ENCODE measurements around the gene STKLD1.

DNA sequence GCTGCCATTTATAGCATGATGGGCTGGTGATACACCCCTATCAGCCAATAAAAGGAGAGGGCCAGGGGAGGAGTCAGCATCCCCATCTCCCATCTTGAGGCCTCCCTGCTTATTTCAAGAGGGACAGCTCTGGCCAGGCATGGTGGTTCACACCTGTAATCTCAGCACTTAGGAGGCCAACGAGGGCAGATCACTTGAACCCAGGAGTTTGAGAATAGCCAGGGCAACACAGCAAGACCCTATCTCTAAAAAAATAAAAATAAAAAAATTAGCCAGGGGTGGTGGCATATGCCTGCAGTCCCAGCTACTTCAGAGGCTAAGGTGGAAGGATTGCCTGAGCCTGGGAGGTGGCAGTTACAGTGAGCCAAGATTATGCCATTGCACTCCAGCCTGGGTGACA, 31.9 kb downstream of the STKLD1 start:
- TF ChIP-seq, protein P1, sequence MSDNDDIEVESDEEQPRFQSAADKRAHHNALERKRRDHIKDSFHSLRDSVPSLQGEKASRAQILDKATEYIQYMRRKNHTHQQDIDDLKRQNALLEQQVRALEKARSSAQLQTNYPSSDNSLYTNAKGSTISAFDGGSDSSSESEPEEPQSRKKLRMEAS (IDR thresholded peaks at IDR 0.05), result no peak
- TF ChIP-seq, protein P2, sequence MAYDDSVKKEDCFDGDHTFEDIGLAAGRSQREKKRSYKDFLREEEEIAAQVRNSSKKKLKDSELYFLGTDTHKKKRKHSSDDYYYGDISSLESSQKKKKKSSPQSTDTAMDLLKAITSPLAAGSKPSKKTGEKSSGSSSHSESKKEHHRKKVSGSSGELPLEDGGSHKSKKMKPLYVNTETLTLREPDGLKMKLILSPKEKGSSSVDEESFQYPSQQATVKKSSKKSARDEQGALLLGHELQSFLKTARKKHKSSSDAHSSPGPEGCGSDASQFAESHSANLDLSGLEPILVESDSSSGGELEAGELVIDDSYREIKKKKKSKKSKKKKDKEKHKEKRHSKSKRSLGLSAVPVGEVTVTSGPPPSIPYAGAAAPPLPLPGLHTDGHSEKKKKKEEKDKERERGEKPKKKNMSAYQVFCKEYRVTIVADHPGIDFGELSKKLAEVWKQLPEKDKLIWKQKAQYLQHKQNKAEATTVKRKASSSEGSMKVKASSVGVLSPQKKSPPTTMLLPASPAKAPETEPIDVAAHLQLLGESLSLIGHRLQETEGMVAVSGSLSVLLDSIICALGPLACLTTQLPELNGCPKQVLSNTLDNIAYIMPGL (CRISPR knock-in tag; IDR thresholded peaks at IDR 0.05; ENCODE audit: borderline replicate concordance), result no peak
- TF ChIP-seq MAZ (IDR thresholded peaks at IDR 0.05; ENCODE audit: borderline replicate concordance, low read depth, low read length), result no peak
- TF ChIP-seq RAD21 (conservative IDR thresholded peaks at IDR 0.05 in 1 of 2, IDR thresholded peaks at IDR 0.05 in 1 of 2), result no peak
- TF ChIP-seq EP300 (IDR thresholded peaks at IDR 0.05), result no peak
- TF ChIP-seq ZC3H11A (IDR thresholded peaks at IDR 0.05), result no peak
- no peak for TF ChIP-seq TFCP2L1 (CRISPR knock-in tag; IDR thresholded peaks at IDR 0.05)
- TF ChIP-seq, protein P3, sequence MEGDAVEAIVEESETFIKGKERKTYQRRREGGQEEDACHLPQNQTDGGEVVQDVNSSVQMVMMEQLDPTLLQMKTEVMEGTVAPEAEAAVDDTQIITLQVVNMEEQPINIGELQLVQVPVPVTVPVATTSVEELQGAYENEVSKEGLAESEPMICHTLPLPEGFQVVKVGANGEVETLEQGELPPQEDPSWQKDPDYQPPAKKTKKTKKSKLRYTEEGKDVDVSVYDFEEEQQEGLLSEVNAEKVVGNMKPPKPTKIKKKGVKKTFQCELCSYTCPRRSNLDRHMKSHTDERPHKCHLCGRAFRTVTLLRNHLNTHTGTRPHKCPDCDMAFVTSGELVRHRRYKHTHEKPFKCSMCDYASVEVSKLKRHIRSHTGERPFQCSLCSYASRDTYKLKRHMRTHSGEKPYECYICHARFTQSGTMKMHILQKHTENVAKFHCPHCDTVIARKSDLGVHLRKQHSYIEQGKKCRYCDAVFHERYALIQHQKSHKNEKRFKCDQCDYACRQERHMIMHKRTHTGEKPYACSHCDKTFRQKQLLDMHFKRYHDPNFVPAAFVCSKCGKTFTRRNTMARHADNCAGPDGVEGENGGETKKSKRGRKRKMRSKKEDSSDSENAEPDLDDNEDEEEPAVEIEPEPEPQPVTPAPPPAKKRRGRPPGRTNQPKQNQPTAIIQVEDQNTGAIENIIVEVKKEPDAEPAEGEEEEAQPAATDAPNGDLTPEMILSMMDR (IDR thresholded peaks at IDR 0.05), result no peak
- no peak for TF ChIP-seq PHF8 (IDR thresholded peaks at IDR 0.05; ENCODE audit: borderline replicate concordance, low read depth)
- TF ChIP-seq HOXB13 (CRISPR knock-in tag; IDR thresholded peaks at IDR 0.05; ENCODE audit: low read depth), result no peak
- no peak for TF ChIP-seq CEBPB (IDR thresholded peaks at IDR 0.05)
- TF ChIP-seq ELK1 (IDR thresholded peaks at IDR 0.05; ENCODE audit: low read depth, low read length), result no peak
- no peak for TF ChIP-seq JUNB (IDR thresholded peaks at IDR 0.05)

Measured in A549 (cell line).